GM20000 (cell line): ENCODE data around the gene ARHGAP42.

Source experiments
- DNase-seq: peaks from one replicate; pipeline ENCODE4 v3.0.0; 2012; ENCODE audit warnings: low spot score
- CTCF ChIP-seq: IDR thresholded peaks from 2 replicates; pipeline ENCODE4 v1.5.1; 2012; ENCODE audit warnings: mild to moderate bottlenecking, control low read depth; ENCODE audit errors: extremely low read depth, missing control alignments

Gene ARHGAP42

GRCh38 chr11:100760744-100761143, 73.7 kb downstream of the ARHGAP42 start:
- no peak for DNase-seq
- no peak for TF ChIP-seq CTCF

- no peak for DNase-seq
- TF ChIP-seq CTCF, result no peak
Measured at GRCh38 chr11:100761841-100762240, 74.8 kb downstream of the ARHGAP42 start.

GRCh38 chr11:100766764-100767163, 79.7 kb downstream of the ARHGAP42 start:
- no peak for DNase-seq
- no peak for TF ChIP-seq CTCF

GRCh38 chr11:100769165-100769564, 82.1 kb downstream of the ARHGAP42 start:
- no peak for TF ChIP-seq CTCF
- no peak for DNase-seq

- TF ChIP-seq CTCF, result no peak
- DNase-seq, result no peak
Measured at GRCh38 chr11:100769617-100770016, 82.5 kb downstream of the ARHGAP42 start.

- no peak for TF ChIP-seq CTCF
- DNase-seq, result no peak
Measured at GRCh38 chr11:100774132-100774531, 87.0 kb downstream of the ARHGAP42 start.

GRCh38 chr11:100774859-100775258, 87.8 kb downstream of the ARHGAP42 start:
- DNase-seq, result no peak
- TF ChIP-seq CTCF, result no peak
